ENCODE results near the gene UBAC2. TPM values are rescaled to one million over a fixed set of nuclear protein-coding genes. Genes with fewer than 3 reads are reported as not detected.

The UBAC2 gene
- total and polyA plus RNA-seq, 4 donors = 49.9 to 77.1 (median 53.7) TPM

DNA sequence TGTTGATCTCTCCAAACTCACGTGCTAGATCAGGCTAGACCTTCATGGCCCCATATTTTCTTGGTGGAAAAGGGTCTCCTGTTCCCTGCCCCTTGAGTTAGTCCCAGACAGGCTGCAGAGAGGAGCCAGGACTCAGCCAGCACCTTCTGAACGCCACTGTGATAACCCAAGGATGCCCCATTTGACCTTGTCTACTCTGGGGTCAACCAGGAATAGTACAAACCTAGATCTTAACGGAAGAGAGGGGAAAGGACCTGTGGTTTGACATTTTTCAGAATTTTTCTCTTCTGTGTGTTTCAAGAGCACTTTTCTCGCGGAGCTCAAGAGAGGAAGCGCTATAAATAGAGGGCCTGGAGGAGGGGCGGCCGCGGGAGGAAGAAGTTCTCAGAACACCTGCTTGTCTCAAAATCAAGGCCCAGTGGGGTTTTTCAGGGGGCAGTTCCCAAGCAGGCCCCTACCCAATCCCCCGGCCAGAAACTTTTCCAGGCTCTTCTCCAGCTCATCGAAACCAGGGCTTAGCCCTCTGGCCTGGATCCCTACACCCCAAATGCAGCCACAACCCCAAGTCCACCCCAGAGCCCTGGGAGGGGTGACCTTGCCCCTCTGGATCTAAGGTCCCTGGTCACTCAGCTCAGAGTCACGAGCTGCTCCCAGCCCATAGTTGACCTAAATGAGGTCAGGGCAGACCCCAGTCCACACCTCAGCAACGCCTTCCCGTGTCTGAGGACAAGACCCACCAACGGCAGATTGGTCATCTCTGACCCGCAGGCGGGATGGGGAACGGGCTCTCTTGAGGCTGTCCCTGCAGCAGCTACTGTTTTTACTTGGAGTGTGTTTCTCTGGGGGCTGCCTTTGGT, 225.1 kb downstream of the UBAC2 start:
- Histone ChIP-seq H3K4me1 (ENCODE audit: control insufficient read depth in 5 of 5, insufficient read depth in 5 of 5, low read length in 5 of 5) (peaks cover 0 to 4% (median 0%) of the 10 kb centered on the region in 5 donors), H3K9me3 (ENCODE audit: control insufficient read depth in 4 of 4, insufficient read depth in 3 of 4, low read length in 3 of 4) (no peaks in the 10 kb centered on the region), H3K36me3 (ENCODE audit: control insufficient read depth in 4 of 4, insufficient read depth in 4 of 4, low read length in 4 of 4) (no peaks in the 10 kb centered on the region), H3K27me3 (ENCODE audit: control insufficient read depth in 3 of 3, insufficient read depth in 3 of 3, low read length in 2 of 3) (no peaks in the 10 kb centered on the region), H3K4me3 (no peak overlapping the region), H3K9ac (ENCODE audit: insufficient read depth in 1 of 2, low read length in 2 of 2) (no peak overlapping the region), H3K27ac (ENCODE audit: low read depth in 1 of 2, low read length in 1 of 2) (no peak overlapping the region)
- 37 to 51% methylated on average over 18 of the region's 18 CpGs for WGBS, 2 donors
- TF ChIP-seq, protein P1, sequence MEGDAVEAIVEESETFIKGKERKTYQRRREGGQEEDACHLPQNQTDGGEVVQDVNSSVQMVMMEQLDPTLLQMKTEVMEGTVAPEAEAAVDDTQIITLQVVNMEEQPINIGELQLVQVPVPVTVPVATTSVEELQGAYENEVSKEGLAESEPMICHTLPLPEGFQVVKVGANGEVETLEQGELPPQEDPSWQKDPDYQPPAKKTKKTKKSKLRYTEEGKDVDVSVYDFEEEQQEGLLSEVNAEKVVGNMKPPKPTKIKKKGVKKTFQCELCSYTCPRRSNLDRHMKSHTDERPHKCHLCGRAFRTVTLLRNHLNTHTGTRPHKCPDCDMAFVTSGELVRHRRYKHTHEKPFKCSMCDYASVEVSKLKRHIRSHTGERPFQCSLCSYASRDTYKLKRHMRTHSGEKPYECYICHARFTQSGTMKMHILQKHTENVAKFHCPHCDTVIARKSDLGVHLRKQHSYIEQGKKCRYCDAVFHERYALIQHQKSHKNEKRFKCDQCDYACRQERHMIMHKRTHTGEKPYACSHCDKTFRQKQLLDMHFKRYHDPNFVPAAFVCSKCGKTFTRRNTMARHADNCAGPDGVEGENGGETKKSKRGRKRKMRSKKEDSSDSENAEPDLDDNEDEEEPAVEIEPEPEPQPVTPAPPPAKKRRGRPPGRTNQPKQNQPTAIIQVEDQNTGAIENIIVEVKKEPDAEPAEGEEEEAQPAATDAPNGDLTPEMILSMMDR (IDR thresholded peaks at IDR 0.05; ENCODE audit: control extremely low read depth, extremely low read depth) = no peak
- DNase-seq = peak in 1 of 3 donors; percentile 25
- no peak for ATAC-seq (ENCODE audit: insufficient read depth, low FRiP score)

DNA sequence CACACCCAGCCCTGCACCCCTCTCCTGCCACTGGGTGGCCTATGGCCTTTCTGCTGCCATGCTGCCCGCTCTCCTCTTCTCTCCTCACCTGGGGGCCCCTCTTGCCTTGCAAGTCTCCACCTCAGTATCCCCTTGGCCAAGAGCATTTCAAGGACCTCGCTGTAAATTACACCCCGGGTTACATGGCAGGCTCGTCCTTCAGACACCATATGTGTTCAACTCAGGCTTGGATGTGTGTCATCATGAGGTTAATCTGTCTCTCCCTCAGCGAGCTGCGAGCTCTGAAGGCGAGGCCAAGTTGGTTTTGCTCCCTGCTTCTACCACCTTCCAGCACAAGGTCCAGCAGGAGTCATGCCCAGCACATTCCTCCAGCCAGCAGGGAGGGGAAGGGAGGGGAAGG, 225.8 kb downstream of the UBAC2 start:
- Histone ChIP-seq H3K4me3 (no peak overlapping the region), H3K9me3 (ENCODE audit: control insufficient read depth in 4 of 4, insufficient read depth in 3 of 4, low read length in 3 of 4) (no peaks in the 10 kb centered on the region), H3K36me3 (ENCODE audit: control insufficient read depth in 4 of 4, insufficient read depth in 4 of 4, low read length in 4 of 4) (no peaks in the 10 kb centered on the region), H3K27me3 (ENCODE audit: control insufficient read depth in 3 of 3, insufficient read depth in 3 of 3, low read length in 2 of 3) (no peaks in the 10 kb centered on the region), H3K4me1 (ENCODE audit: control insufficient read depth in 5 of 5, insufficient read depth in 5 of 5, low read length in 5 of 5) (peaks cover 0 to 4% (median 0%) of the 10 kb centered on the region in 5 donors), H3K27ac (ENCODE audit: low read depth in 1 of 2, low read length in 1 of 2) (no peak overlapping the region), H3K9ac (ENCODE audit: insufficient read depth in 1 of 2, low read length in 2 of 2) (no peak overlapping the region)
- WGBS, 2 donors = 76 to 84% methylated on average over 7 of the region's 7 CpGs
- no peak for ATAC-seq (ENCODE audit: insufficient read depth, low FRiP score)
- TF ChIP-seq, protein P1 (IDR thresholded peaks at IDR 0.05; ENCODE audit: control extremely low read depth, extremely low read depth) = no peak
- DNase-seq = no peak

DNA sequence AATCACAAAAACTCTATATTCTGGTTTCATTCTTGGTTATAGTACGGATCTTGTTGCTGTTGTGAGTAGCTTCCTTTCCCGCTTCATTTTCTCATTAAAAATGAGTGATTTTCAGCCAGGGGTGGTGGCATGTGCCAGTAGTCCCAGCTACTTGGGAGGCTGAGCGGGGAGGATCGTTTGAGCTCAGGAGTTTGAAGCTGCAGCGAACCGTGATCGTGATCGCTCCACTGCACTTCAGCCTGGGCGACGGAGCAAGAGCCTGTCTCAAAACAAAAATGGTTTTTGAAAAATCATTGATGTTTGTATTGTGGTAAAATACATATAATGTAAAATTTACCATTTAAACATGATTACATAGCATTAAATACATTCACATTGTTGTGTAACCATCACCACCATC, 229.0 kb downstream of the UBAC2 start:
- Histone ChIP-seq H3K4me1 (ENCODE audit: control insufficient read depth in 5 of 5, insufficient read depth in 5 of 5, low read length in 5 of 5) (peaks cover 0 to 8% (median 3%) of the 10 kb centered on the region in 5 donors), H3K27ac (ENCODE audit: low read depth in 1 of 2, low read length in 1 of 2) (no peak overlapping the region), H3K27me3 (ENCODE audit: control insufficient read depth in 3 of 3, insufficient read depth in 3 of 3, low read length in 2 of 3) (no peaks in the 10 kb centered on the region), H3K36me3 (ENCODE audit: control insufficient read depth in 4 of 4, insufficient read depth in 4 of 4, low read length in 4 of 4) (no peaks in the 10 kb centered on the region), H3K9me3 (ENCODE audit: control insufficient read depth in 4 of 4, insufficient read depth in 3 of 4, low read length in 3 of 4) (no peaks in the 10 kb centered on the region), H3K4me3 (no peak overlapping the region), H3K9ac (ENCODE audit: insufficient read depth in 1 of 2, low read length in 2 of 2) (no peak overlapping the region)
- DNase-seq (no peak), ATAC-seq (ENCODE audit: insufficient read depth, low FRiP score) (no peak)
- TF ChIP-seq, protein P1 (IDR thresholded peaks at IDR 0.05; ENCODE audit: control extremely low read depth, extremely low read depth) = no peak
- 95 to 96% methylated on average over 10 of the region's 10 CpGs for WGBS, 2 donors
